Heart right ventricle (tissue), 16 donors: ENCODE data around the gene DDX31. TPM values are rescaled to one million over a fixed set of nuclear protein-coding genes. Genes with fewer than 3 reads are reported as not detected.

ENCODE experiments used
- ATAC-seq, 8 donors: fragments of 200-7000 bp; cut with Tn5 transposase; one replicate each; pipeline ENCODE4 v1.9.1; 2020; ENCODE audit warnings: mild to moderate bottlenecking in 8 of 8, moderate library complexity in 8 of 8, moderate number of reproducible peaks in 1 of 8
- DNase-seq, 2 donors: peaks; one replicate each; pipeline ENCODE4 v3.0.0-alpha.2; 2020
- H3K27ac ChIP-seq, 10 donors: fragments of 200-600 bp; sonication (generic) in 2 of 10; one replicate each; pipeline versions ENCODE4 v1.5.0 to v1.8.0; 2020 to 2022; ENCODE audit warnings: mild to moderate bottlenecking in 3 of 10
- H3K27me3 ChIP-seq, 7 donors: fragments of 200-600 bp; one replicate each; pipeline ENCODE4 v1.8.0; 2021 to 2022; ENCODE audit warnings: mild to moderate bottlenecking in 2 of 7
- H3K36me3 ChIP-seq, 9 donors: fragments of 200-600 bp; sonication (generic) in 1 of 9; one replicate each; pipeline versions ENCODE4 v1.5.0 to v1.8.0; 2020 to 2022; ENCODE audit warnings: mild to moderate bottlenecking in 2 of 9
- H3K4me1 ChIP-seq, 9 donors: fragments of 200-600 bp; sonication (generic) in 1 of 9; one replicate each; pipeline versions ENCODE4 v1.5.0 to v1.8.0; 2020 to 2022; ENCODE audit warnings: mild to moderate bottlenecking in 4 of 9
- H3K4me3 ChIP-seq, 10 donors: fragments of 200-600 bp; sonication (generic) in 2 of 10; one replicate each; pipeline versions ENCODE4 v1.5.0 to v1.8.0; 2020 to 2022; ENCODE audit warnings: mild to moderate bottlenecking in 7 of 10, moderate library complexity in 2 of 10
- H3K9me3 ChIP-seq, 11 donors: fragments of 200-600 bp in 10 of 11; sonication (generic) in 2 of 11; one replicate each; pipeline versions ENCODE4 v1.5.0 to v1.8.0; 2013 to 2022; ENCODE audit warnings: mild to moderate bottlenecking in 2 of 11, control low read depth in 1 of 11, moderate library complexity in 1 of 11
- WGBS, 2 donors: extraction: QIAGEN DNeasy Blood & Tissue Kit; methylation state at CpG; one replicate each; pipeline ENCODE4 v1.1.7; 2013; ENCODE audit warnings: inconsistent platforms in 1 of 2; 5-methylcytosine and 5-hydroxymethylcytosine counted together
- intact Hi-C, 10 donors: fragments of 100-400 bp; cut with DNase I; formaldehyde crosslinking; loops; one replicate each; pipeline versions ENCODE4 v1.11.1 to v1.14.2; 2022
- polyA plus RNA-seq, 2 donors: library from polyadenylated mRNA; stranded (reverse); fragments of 200-250 nt; gene quantifications; one replicate each; pipeline ENCODE4 v1.2.3, GENCODE V29; 2013
- total RNA-seq, 10 donors: library from RNA; stranded (reverse); fragmentation: NEBNext Ultra II Directional in 3 of 10; extraction: Animal tissue kit (Norgen Biotek cat#: 25700) in 3 of 10; gene quantifications; one replicate each; pipeline versions ENCODE4 v1.2.1 to v1.2.4, GENCODE V29; 2021 to 2023
- TF ChIP-seq, protein P1 (sequence below), 9 donors: fragments of 200-600 bp; sonication (generic) in 2 of 9; IDR thresholded peaks; one replicate each; pipeline versions ENCODE4 v1.5.0 to v1.8.0; 2021 to 2022; ENCODE audit warnings: antibody characterized with exemption in 9 of 9, mild to moderate bottlenecking in 5 of 9, moderate library complexity in 1 of 9
- donor health status: Arrhythmogenic right ventricular cardiomyopathy.
- donor health status: ischemic (EF 13 %, LVEDD 7.1; RV severe dilation, severe dysfunction).
- donor health status: healthy with polysubstance abuse.
- donor health status: DM: no; HTN: yes; CAD: no.
- donor health status: DM: no; HTN: no; CAD: no.
- donor health status: ischemic (EF 25% LVEDD 6.9; RV normal size, moderate dysfunction).
- donor health status: ischemic (EF 25% LVEDD 5.7; RV mildly dilated, moderate dysfunction).
- donor health status: healthy.
- donor health status: DM: yes; HTN: yes; CAD: no.
- donor health status: Ischemic cardiomyopathy.
- donor health status: ischemic (EF 35%, LVEDD 5.7; RV mildly dilated, moderate dysfunction).
- donor health status: nonischemic (EF 11% LVEDD 7.7; RV severe dilation, severe dysfunction).
- donor health status: DM: yes; HTN: yes; CAD: no.
- donor health status: PGD.
- donor health status: ischemic (EF 29% LVEDD 5.4; RV normal size, mild dysfunction).
- donor health status: nonischemic (EF 23%, LVEDD 6.1; RV moderate dilation, normal function).

DDX31 gene
- total and polyA plus RNA-seq, 12 donors: 4.0 to 6.4 (median 5.0) TPM

DNA sequence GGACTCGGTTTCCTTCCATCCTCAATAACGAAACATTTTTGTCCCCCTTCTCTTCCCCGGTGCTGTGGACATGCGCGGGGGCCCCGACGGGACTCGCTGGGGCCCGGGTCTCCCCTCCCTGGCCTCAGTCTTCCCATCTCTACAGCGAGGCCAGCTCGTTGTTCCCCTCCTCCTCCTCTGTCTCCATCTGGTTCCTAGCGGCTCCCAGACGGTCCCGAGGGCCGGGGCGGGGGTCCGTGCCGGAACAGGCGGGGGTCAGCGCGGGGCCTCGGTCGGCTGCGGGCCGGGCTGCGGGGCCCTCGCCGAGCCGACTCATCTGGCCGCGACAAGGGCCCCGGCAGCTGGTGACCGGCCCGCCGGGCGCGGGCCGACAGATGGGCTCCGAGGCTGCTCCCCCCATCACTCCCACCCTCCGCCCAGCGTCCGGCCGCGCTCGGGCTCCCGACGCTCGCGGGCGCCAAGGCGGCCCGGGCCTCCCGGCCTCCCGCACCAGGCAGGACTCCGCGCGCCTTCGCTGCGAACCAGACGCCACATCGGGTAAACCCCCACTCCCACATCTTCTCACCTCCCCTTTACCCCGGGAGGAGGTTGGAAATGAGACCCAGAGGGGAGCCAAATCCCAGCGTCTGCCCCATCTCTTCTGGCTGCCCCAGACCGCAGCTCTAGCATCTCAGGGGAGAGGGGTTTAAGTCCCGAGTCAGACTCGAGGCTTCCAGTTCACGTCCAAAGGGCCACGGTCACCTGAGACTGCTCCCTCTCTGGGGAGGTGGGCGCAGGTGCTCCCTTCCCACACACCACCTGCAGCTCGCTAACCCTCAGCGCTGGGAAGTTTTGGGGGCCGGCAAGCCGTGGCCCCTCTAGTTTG is 79.2 kb downstream of the DDX31 start:
- intact Hi-C loops: no loop called here
- H3K9me3 ChIP-seq: no peaks in the 10 kb centered on the region
- no peak overlapping the region for H3K4me3 ChIP-seq
- DNase-seq (no peak), ATAC-seq (no peak)
- H3K36me3 ChIP-seq: peaks cover 0 to 24% (median 8%) of the 10 kb centered on the region in 9 donors
- H3K4me1 ChIP-seq: peaks cover 0 to 21% (median 8%) of the 10 kb centered on the region in 9 donors
- 2 to 3% methylated on average over 73 of the region's 73 CpGs for WGBS, 2 donors
- no peak overlapping the region for H3K27ac ChIP-seq
- TF ChIP-seq, protein P1, sequence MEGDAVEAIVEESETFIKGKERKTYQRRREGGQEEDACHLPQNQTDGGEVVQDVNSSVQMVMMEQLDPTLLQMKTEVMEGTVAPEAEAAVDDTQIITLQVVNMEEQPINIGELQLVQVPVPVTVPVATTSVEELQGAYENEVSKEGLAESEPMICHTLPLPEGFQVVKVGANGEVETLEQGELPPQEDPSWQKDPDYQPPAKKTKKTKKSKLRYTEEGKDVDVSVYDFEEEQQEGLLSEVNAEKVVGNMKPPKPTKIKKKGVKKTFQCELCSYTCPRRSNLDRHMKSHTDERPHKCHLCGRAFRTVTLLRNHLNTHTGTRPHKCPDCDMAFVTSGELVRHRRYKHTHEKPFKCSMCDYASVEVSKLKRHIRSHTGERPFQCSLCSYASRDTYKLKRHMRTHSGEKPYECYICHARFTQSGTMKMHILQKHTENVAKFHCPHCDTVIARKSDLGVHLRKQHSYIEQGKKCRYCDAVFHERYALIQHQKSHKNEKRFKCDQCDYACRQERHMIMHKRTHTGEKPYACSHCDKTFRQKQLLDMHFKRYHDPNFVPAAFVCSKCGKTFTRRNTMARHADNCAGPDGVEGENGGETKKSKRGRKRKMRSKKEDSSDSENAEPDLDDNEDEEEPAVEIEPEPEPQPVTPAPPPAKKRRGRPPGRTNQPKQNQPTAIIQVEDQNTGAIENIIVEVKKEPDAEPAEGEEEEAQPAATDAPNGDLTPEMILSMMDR (IDR thresholded peaks at IDR 0.05): no peak
- H3K27me3 ChIP-seq: peaks cover 31 to 74% (median 71%) of the 10 kb centered on the region in 7 donors

DNA sequence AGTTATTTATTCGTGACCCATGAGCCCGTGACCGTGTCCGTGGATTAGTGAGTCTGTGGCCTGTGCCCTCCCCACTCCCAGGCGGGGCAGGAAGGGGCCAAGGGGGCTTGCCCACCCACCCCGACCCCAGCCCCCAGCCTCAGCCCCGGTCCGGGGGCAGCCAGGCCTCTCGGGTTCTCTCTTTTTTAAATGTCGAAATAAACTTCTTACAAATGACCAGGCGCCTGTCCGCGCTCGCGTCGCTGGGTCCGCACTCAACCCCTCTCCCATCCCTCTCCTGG is 79.8 kb downstream of the DDX31 start:
- TF ChIP-seq, protein P1 (IDR thresholded peaks at IDR 0.05): no peak
- no peak for ATAC-seq
- H3K27ac ChIP-seq: no peak overlapping the region
- intact Hi-C loops: no loop called here
- peaks cover 0 to 21% (median 8%) of the 10 kb centered on the region in 9 donors for H3K4me1 ChIP-seq
- H3K9me3 ChIP-seq: no peaks in the 10 kb centered on the region
- peaks cover 0 to 19% (median 8%) of the 10 kb centered on the region in 9 donors for H3K36me3 ChIP-seq
- peaks cover 36 to 79% (median 76%) of the 10 kb centered on the region in 7 donors for H3K27me3 ChIP-seq
- no peak for DNase-seq
- no peak overlapping the region for H3K4me3 ChIP-seq
- 2 to 3% methylated on average over 17 of the region's 17 CpGs for WGBS, 2 donors

DNA sequence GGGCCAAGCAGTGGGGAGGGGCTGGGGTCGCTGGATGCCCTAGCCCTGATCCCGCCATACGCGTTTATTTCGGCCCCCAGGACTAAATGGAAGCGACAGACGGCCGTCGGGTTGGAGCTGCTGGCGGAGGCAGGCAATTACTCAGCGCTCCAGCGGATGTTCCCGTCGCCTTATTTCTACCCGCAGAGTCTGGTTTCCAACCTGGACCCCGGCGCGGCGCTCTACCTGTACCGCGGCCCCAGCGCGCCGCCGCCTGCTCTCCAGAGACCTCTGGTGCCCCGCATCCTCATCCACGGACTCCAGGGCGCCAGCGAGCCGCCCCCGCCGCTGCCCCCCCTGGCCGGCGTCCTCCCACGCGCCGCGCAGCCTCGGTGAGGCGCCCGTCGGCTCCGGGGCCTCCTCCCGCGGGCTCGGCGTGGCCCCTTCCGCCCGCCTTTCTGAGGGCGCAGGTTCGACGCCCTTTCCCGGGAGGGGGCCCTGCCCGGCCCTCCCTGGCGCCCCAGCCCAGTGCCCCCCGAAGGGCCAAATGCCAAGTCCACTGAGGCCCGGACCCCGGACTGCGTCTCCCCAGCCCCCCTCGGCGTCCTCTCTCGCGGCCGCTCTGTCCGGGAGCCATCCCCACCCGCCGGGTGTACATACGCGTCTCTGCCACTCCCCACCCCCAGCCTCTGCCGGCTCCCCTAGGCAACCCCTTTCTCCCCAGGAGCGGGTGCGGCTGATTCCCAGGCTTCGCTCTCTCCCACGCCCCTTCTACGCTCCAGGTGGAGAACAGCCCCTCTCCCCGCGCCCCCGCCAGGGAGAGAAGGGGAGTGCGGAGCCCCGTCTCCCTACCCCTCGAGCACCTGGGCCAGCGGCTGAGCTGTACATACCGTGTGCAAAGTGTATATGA is 80.4 kb downstream of the DDX31 start:
- Histone ChIP-seq H3K36me3 (peaks cover 0 to 13% (median 3%) of the 10 kb centered on the region in 9 donors), H3K9me3 (no peaks in the 10 kb centered on the region), H3K27ac (no peak overlapping the region), H3K4me3 (no peak overlapping the region), H3K27me3 (peaks cover 41 to 85% (median 82%) of the 10 kb centered on the region in 7 donors), H3K4me1 (peaks cover 0 to 21% (median 8%) of the 10 kb centered on the region in 9 donors)
- intact Hi-C loops: no loop called here
- TF ChIP-seq, protein P1 (IDR thresholded peaks at IDR 0.05): no peak
- no peak for DNase-seq
- 2% methylated on average over 79 to 83 of the region's 83 CpGs for WGBS, 2 donors
- no peak for ATAC-seq

DNA sequence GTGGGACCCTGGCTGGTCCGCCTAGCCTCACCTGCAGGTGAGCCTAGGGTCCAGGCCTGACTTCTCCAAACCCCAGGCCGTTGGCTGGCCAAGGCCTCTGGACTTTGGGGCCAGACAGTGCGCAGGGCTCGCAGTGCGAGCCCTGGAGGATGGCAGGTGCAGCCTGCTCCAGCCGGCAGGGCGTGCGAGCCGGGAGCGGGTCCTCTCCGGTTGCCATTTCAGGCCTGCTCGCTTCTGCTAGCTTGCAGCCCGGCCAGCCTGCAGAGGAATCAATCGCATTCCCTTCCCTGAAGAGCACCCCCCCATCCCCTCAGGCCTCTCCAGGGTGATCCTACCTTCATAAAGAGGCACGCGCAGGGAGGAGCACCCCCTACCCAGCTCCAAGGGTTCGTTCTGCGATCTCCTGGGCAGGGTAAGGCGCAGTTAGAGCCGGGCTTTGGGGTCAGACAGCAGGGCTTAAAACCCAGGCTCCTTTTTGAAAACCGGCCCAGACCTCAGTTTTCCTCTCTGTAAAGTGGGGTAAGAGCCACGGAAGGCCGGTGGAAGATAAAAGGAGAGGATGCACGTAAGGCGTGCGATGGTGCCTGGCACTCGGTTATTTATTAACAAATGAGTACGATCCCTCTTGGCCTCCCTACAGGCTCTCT is 81.2 kb downstream of the DDX31 start:
- 9 to 10% methylated on average over 28 of the region's 28 CpGs for WGBS, 2 donors

More for the DNA sequence above, 81.2 kb downstream of the DDX31 start:
- Histone ChIP-seq H3K27ac (no peak overlapping the region), H3K9me3 (no peaks in the 10 kb centered on the region), H3K4me1 (peaks cover 0 to 21% (median 8%) of the 10 kb centered on the region in 9 donors), H3K36me3 (peaks cover 0 to 8% (median 0%) of the 10 kb centered on the region in 9 donors), H3K4me3 (no peak overlapping the region), H3K27me3 (peaks cover 41 to 93% (median 90%) of the 10 kb centered on the region in 7 donors)
- intact Hi-C loops: no loop called here
- TF ChIP-seq, protein P1 (IDR thresholded peaks at IDR 0.05): no peak
- no peak for ATAC-seq
- no peak for DNase-seq
